ENCODE results near the gene BEST1.

DNA sequence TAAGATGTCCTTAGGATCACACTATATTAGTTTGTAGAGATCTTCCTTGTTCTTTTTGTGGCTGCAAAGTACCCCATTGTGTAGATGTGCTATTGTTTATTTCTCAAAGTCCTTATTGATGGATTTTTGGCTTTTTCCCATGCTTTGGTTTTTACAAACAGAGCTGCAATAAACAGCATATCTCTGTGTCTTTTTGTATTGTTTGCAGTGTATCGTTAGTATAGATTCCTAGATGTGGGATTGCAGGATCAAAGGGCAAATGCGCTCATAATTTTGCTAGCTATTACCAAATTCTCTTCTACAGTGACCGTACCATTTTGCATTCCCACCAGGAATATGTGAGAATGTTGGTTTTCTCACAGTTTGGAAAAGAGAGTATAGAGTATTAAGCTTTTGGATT is 44.8 kb downstream of the BEST1 start:
- TF ChIP-seq CTCF (IDR thresholded peaks at IDR 0.05) (no peak), POLR2A (IDR thresholded peaks at IDR 0.05) (no peak)

All from esophagus squamous epithelium (tissue), 4 donors.